Kidney (tissue), 14 donors: ENCODE measurements around the gene TLE3. TPM values are rescaled to one million over a fixed set of nuclear protein-coding genes. Genes with fewer than 3 reads are reported as not detected.

Source experiments
- DNase-seq, 5 donors: peaks; one replicate each; pipeline ENCODE4 v3.0.0-alpha.2; 2013 to 2020
- FAIRE-seq: peaks from 2 replicates; lab custom pipeline; 2012; peaks lifted over from hg19 to GRCh38; lab: Jason Lieb, UNC
- H3K27ac ChIP-seq, 2 donors: one replicate each; pipeline ENCODE4 v1.7.0; 2013; ENCODE audit warnings: low read depth in 2 of 2, low read length in 2 of 2, inconsistent platforms in 1 of 2
- H3K27me3 ChIP-seq: one replicate; pipeline ENCODE4 v1.7.1; 2013; ENCODE audit warnings: low read length, inconsistent platforms; ENCODE audit not compliant: control insufficient read depth, insufficient read depth
- H3K36me3 ChIP-seq, 3 donors: one replicate each; pipeline versions ENCODE4 v1.7.0 to v1.7.1; 2013; ENCODE audit warnings: low read length in 3 of 3, control low read depth in 1 of 3, inconsistent platforms in 1 of 3; ENCODE audit not compliant: insufficient read depth in 3 of 3, control insufficient read depth in 2 of 3
- H3K4me1 ChIP-seq, 3 donors: one replicate each; pipeline versions ENCODE4 v1.7.0 to v1.7.1; 2013; ENCODE audit warnings: low read length in 3 of 3, inconsistent platforms in 1 of 3, low read depth in 1 of 3; ENCODE audit not compliant: control insufficient read depth in 2 of 3, insufficient read depth in 2 of 3
- H3K4me3 ChIP-seq, 3 donors: one replicate each; pipeline versions ENCODE4 v1.7.0 to v1.8.1; 2013; ENCODE audit warnings: low read length in 3 of 3, control low read depth in 1 of 3, inconsistent platforms in 1 of 3
- H3K9ac ChIP-seq, 3 donors: one replicate each; pipeline versions ENCODE4 v1.7.0 to v1.7.1; 2013; ENCODE audit warnings: low read length in 3 of 3, control low read depth in 1 of 3, inconsistent platforms in 1 of 3
- H3K9me3 ChIP-seq, 3 donors: one replicate each; pipeline versions ENCODE4 v1.7.0 to v1.7.1; 2013; ENCODE audit warnings: low read length in 3 of 3, control low read depth in 1 of 3, inconsistent platforms in 1 of 3; ENCODE audit not compliant: control insufficient read depth in 2 of 3, insufficient read depth in 1 of 3
- CTCF ChIP-seq: IDR thresholded peaks from 3 replicates; pipeline ENCODE4 v1.5.1; 2012; ENCODE audit warnings: mild to moderate bottlenecking, moderate library complexity, borderline replicate concordance; ENCODE audit not compliant: insufficient read depth; ENCODE audit errors: extremely low read depth
- intact Hi-C: fragments of 100-400 bp; cut with DNase I; formaldehyde crosslinking; loops from one replicate; pipeline ENCODE4 v1.11.1; 2022
- polyA plus RNA-seq: library from polyadenylated mRNA; stranded (reverse); fragments of 350-450 nt; fragmentation: Illumina TruSeq; extraction: RNeasy Lipid Tissue Mini Kit (QIAGEN cat#74804); gene quantifications from one replicate; pipeline ENCODE4 v1.2.3, GENCODE V29; 2014; ENCODE audit warnings: low read depth, low replicate concordance; ENCODE audit not compliant: insufficient read depth
- total RNA-seq: library from RNA; stranded (reverse); fragmentation: NEBNext Ultra II Directional; extraction: Animal tissue kit (Norgen Biotek cat#: 25700); gene quantifications from one replicate; pipeline ENCODE4 v1.2.1, GENCODE V29; 2021
- donor health status: control.
- donor health status: control.
- donor health status: control.
- donor health status: control.
- donor health status: control.
- donor health status: DM: yes; HTN: yes; CAD: no.
- donor health status: Normal renal cell carcinoma (clear cell type).

Gene TLE3
- total and polyA plus RNA-seq, 2 donors from 2014 or later: 10.3 to 71.7 TPM

DNA sequence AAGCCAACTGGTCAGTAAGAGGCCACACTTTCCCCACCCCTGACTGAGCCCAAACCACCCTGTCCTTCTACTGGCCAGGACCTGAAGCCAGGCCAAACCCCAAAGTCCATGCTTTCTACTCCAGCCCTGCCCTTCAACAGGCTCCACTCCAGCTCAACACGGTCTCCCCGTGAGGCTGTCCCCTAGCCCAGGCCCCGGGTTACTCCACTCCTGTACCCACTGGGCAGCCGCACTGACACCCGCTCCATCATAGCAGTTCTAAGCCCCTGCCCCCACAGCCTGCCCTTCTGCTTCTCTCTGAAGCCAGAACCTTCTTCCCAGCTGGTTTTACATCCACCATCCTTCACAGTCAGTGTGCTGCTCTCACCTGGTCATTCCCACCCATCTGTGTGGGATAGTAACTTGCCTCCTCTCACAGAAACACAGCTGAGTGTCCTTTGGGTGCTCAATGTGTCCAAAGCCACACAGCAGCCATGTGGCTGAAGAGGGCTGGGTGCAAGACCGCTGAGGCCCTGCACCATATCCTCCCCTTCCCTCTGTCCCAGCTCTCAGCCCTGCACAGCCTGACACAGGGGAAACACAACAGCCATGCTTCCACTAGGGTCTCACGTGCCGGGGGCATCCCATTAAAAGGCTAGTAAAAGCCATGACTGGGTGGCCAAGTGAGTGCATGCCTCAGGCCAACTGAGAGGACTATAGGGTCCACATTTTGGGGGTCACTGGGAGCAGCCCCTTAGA lies 38.1 kb downstream of the TLE3 start:
- peak in 2 of 5 donors; percentile 19 to 47 for DNase-seq
- H3K4me1 ChIP-seq: peaks cover 10 to 40% (median 36%) of the 10 kb centered on the region in 3 donors
- no peak overlapping the region for H3K4me3 ChIP-seq
- TF ChIP-seq CTCF: no peak
- no peak overlapping the region for H3K27ac ChIP-seq
- H3K9me3 ChIP-seq: no peaks in the 10 kb centered on the region
- no peak overlapping the region for H3K9ac ChIP-seq
- no peak for FAIRE-seq
- intact Hi-C loops: no loop called here
- peaks cover 12 to 48% (median 37%) of the 10 kb centered on the region in 3 donors for H3K36me3 ChIP-seq
- no peaks in the 10 kb centered on the region for H3K27me3 ChIP-seq

GRCh38 chr15:70058642-70059360 lies 38.9 kb downstream of the TLE3 start:
- TF ChIP-seq CTCF: no peak
- FAIRE-seq (no peak), DNase-seq (peak in 1 of 5 donors; percentile 53)
- Histone ChIP-seq H3K9ac (no peak overlapping the region), H3K9me3 (no peaks in the 10 kb centered on the region), H3K36me3 (peaks cover 12 to 57% (median 45%) of the 10 kb centered on the region in 3 donors), H3K4me1 (peaks cover 10 to 37% (median 30%) of the 10 kb centered on the region in 3 donors), H3K27ac (no peak overlapping the region), H3K27me3 (no peaks in the 10 kb centered on the region), H3K4me3 (no peak overlapping the region)
- intact Hi-C loops: no loop called here

- DNase-seq (peak in 2 of 5 donors; percentile 27 to 48), FAIRE-seq (no peak)
- intact Hi-C loops: no loop called here
- no peak overlapping the region for H3K27ac ChIP-seq
- no peak overlapping the region for H3K9ac ChIP-seq
- H3K4me1 ChIP-seq: peaks cover 9 to 30% (median 25%) of the 10 kb centered on the region in 3 donors
- no peak overlapping the region for H3K4me3 ChIP-seq
- no peak for TF ChIP-seq CTCF
- H3K27me3 ChIP-seq: no peaks in the 10 kb centered on the region
- no peaks in the 10 kb centered on the region for H3K9me3 ChIP-seq
- peaks cover 12 to 63% (median 49%) of the 10 kb centered on the region in 3 donors for H3K36me3 ChIP-seq
These were observed 39.6 kb downstream of the TLE3 start for GRCh38 chr15:70057931-70058641.
